ENCODE measurements around the gene METTL15.

The METTL15 gene

DNA sequence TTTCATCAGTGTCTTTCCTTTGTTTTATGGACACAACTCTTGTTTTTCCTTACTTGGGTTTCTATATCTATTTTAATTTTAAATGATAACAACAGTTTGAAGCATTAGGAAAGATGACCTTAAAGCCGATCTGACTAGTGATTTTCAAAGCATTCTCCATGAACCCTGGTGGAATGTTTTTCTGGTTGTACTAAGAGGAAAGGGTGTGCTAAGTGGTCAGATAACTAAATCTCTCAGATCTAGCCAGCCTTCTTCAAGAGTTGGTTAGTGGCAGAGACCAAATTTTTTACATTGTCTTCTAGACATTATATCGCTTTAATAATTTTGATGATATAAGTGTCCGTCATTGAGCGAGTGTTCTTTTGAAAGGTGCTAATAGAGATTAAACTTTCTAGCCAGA, 134.4 kb downstream of the METTL15 start:
- in situ Hi-C loops (cut with MboI; ENCODE audit: low pct_unique_long_range_greater_than_20kb, low sequenced_read_pairs, unreplicated experiment): no loop called here
- no peak for DNase-seq (ENCODE audit: low spot score)
- no peak for TF ChIP-seq CTCF (IDR thresholded peaks at IDR 0.05; ENCODE audit: extremely low read depth, insufficient read depth, missing control alignments)

DNA sequence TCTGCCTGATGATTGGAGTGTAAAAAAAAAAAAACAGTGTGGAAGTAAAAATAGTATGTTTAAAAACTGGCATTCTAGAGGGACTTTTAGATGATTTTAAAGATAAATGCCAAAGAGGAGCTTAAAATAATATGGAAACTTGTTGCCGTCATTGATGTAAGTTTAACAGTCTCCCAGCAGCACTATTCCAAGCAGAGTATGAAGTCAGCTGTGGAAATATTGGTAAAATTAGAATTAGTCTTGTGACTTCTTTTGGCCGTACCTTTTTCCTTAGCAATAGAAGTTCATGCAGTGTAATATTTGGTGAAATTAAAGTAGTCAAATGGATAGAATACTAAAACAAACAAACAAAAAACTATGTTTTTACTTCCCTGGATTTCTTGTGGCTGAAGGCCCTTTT, 134.9 kb downstream of the METTL15 start:
- no peak for DNase-seq (ENCODE audit: low spot score)
- no peak for TF ChIP-seq CTCF (IDR thresholded peaks at IDR 0.05; ENCODE audit: extremely low read depth, insufficient read depth, missing control alignments)
- in situ Hi-C loops (cut with MboI; ENCODE audit: low pct_unique_long_range_greater_than_20kb, low sequenced_read_pairs, unreplicated experiment): no loop called here

DNA sequence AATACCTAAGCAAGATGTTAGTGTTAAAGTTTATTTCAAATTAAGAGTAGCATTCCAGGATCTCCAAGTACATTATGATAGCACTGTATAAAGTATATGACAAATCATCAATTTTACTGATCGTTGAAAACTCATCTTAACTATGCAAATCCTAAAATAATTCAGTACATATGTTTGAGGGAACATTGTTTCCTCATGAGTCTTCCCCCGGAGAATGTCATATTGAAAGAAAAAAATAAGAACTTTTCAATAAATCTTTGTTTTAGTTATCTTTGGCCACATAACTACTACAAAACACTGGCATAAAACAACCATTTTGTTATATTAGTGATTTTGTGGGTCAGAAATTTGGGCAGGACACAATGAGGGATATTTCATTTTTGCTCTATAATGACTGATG, 135.4 kb downstream of the METTL15 start:
- no peak for DNase-seq (ENCODE audit: low spot score)
- in situ Hi-C loops (cut with MboI; ENCODE audit: low pct_unique_long_range_greater_than_20kb, low sequenced_read_pairs, unreplicated experiment): no loop called here
- no peak for TF ChIP-seq CTCF (IDR thresholded peaks at IDR 0.05; ENCODE audit: extremely low read depth, insufficient read depth, missing control alignments)

DNA sequence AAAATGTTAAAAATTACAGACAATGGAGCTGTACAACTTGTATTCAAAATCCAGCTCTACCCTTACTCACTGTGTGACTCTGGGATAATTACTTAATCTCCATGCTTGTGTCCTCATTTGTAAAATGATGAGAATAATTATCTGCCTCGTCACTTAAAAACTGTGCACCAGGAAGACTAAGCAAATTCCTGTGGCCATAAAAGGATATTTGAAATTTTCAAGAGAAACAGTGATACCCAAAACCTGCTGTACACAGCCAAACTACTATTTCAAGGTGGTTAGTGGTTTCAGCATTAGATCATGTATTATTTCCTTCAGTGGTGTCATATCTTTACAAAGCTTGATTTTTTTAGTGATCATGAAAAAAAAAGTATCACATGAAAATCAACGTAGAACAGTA, 136.9 kb downstream of the METTL15 start:
- no peak for TF ChIP-seq CTCF (IDR thresholded peaks at IDR 0.05; ENCODE audit: extremely low read depth, insufficient read depth, missing control alignments)
- in situ Hi-C loops (cut with MboI; ENCODE audit: low pct_unique_long_range_greater_than_20kb, low sequenced_read_pairs, unreplicated experiment): no loop called here
- no peak for DNase-seq (ENCODE audit: low spot score)

- DNase-seq (ENCODE audit: low spot score): no peak
- no peak for TF ChIP-seq CTCF (IDR thresholded peaks at IDR 0.05; ENCODE audit: extremely low read depth, insufficient read depth, missing control alignments)
- in situ Hi-C loops (cut with MboI; ENCODE audit: low pct_unique_long_range_greater_than_20kb, low sequenced_read_pairs, unreplicated experiment): no loop called here
These were observed 142.0 kb downstream of the METTL15 start for GRCh38 chr11:28250192-28250591.

DNA sequence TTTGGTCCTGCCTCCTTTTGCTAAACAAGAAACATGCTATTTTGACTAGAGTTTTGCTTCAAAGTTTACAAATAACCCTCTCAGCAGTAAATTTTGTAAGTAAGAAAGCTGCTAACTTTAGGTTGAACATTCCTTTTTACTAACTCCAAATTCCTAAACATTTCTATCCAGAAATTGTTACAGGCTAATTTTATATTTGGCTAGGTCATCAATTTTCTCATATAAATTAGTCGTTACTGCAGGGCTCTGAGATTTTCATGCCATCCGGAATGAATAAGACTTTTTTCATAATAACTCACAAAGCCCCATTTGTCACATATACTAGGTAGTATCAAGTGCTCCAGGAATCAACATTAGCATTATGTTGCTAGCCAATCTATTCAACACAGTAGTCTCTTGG, 143.1 kb downstream of the METTL15 start:
- TF ChIP-seq CTCF (IDR thresholded peaks at IDR 0.05; ENCODE audit: extremely low read depth, insufficient read depth, missing control alignments): no peak
- DNase-seq (ENCODE audit: low spot score): no peak
- in situ Hi-C loops (cut with MboI; ENCODE audit: low pct_unique_long_range_greater_than_20kb, low sequenced_read_pairs, unreplicated experiment): no loop called here

GRCh38 chr11:28257761-28258160, 149.6 kb downstream of the METTL15 start:
- in situ Hi-C loops (cut with MboI; ENCODE audit: low pct_unique_long_range_greater_than_20kb, low sequenced_read_pairs, unreplicated experiment): no loop called here
- no peak for DNase-seq (ENCODE audit: low spot score)
- TF ChIP-seq CTCF (IDR thresholded peaks at IDR 0.05; ENCODE audit: extremely low read depth, insufficient read depth, missing control alignments): no peak

Data from GM13977 (cell line).